Measurements from ENCODE around the gene BCL11A.

The BCL11A gene

GRCh38 chr2:60459851-60460250 is 93.6 kb downstream of the BCL11A start:
- no peak for DNase-seq

GRCh38 chr2:60456115-60456770 is 97.2 kb downstream of the BCL11A start:
- no peak for DNase-seq

- DNase-seq, result no peak
Measured at GRCh38 chr2:60453872-60454271, 99.6 kb downstream of the BCL11A start.

GRCh38 chr2:60453301-60453700 is 100.2 kb downstream of the BCL11A start:
- peak in 2 of 3 experiments; percentile 8 to 31 for DNase-seq

- DNase-seq, result no peak
Measured at GRCh38 chr2:60450488-60450887, 103.0 kb downstream of the BCL11A start.

GRCh38 chr2:60447943-60448342 is 105.5 kb downstream of the BCL11A start:
- no peak for DNase-seq

- DNase-seq, result no peak
Measured at GRCh38 chr2:60446413-60447267, 106.8 kb downstream of the BCL11A start.

DNA sequence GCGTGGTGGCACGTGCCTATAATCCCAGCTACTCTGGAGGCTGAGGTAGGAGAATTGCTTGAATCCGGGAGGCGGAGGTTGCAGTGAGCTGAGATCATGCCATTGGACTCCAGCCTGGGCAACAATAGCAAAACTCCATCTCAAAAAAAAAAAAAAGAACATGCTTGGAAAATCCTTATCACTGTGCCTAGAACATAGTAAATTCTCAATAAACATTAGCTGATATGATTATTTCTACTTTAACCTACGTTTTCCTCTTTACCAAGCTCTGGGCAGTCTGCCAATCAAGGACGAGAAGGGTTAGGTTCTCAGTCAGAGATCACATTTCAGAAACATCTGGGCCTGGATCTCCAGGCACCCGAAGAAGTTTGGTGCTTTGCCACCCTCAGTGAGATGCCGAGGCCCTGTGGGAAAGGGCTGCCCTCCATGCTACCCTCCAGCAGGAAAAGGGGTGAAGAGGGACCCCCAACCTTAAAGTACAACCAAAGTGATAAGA is 107.7 kb downstream of the BCL11A start:
- peak in 1 of 3 experiments; percentile 27 for DNase-seq

DNA sequence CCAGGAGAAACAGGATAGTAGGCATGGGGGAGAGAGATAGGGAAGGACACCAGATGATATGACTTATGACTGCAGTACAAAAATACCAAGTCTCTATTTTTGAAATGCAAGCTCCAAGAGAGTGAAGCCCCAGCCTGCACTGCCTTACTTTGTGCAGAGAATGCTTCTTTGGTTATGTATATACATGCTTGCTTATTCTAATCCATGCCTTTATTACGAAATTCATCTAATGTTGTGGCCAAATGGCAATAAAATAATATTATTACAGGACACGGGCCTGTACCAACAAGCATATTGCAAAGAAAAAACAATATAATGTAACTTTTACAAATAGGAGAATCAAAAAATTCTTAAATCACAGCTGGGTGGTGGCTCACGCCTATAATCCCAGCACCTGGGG is 110.8 kb downstream of the BCL11A start:
- DNase-seq, result no peak

DNA sequence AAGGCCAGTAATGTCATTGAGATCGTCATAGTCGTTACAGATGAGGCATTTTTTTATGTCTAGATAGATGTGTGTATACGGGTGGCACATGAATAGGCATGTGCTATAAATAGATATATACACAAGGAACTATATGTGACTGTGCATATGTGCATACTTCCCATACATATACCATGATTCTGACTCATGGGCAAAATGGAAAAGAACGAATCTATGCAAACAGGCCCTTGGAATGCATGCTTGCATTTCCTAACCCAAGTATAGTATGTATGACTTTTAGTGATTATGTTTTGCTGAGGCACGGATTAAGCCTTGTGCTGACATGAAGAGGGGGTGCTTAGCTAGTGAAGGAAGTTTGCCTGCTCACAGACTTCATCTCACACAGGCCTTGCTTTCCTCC is 111.7 kb downstream of the BCL11A start:
- no peak for DNase-seq

DNA sequence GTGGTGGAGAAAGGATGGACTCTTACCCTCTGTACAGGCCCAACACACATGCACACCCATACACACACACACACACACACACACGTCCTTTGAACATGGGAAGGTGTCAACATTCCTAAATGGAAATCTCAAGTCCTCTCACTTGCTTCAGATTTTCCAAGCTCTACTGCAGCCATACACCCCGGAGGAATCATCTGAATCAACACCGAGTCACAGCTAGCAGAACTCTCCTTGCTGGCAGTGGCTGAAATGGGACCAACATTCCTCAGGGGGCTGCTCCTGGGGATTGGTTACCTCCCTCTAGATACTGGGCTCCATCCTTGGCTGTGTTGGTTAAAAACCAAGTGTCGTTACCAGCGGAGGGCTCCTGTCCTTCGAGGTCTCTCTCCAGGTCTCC is 112.7 kb downstream of the BCL11A start:
- DNase-seq, result no peak

GRCh38 chr2:60440079-60440766 is 113.2 kb downstream of the BCL11A start:
- DNase-seq, result no peak

DNA sequence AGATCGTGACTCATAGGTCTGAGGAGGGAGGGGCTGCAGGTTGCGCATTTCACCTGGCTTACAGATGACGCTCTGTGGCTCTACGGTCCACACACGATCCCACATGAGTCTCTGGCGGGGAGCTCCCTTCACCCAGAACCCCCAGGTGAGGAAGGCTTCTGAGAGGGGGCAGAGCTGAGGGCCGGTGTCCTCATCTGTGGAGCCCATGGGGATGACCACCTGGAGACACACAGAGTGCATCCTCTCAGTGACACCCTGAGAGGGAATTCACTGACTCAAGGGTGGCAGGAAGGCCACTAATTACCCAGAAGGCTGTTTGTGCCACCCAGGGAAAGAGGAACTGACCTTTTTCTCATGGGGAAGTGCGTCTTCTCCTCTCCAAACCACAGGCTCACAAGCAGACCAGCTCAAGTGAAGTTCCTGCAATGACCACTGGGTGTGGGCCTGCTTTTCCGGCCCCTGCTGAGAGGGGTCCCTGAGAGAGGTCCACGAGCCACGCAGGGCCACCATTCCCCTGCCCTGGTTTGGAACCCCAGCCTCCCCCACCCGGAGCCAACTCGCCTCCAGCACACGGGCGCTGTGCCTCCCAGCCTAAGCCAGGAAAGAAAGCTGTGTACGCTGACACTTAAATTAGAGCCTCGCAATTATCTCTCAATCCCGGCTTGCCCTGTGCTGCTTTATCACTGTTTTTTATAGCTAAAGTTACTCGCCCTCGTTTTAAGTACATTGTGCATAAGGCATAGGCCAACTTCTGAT is 114.1 kb downstream of the BCL11A start:
- peak in 1 of 3 experiments; percentile 39 for DNase-seq

DNA sequence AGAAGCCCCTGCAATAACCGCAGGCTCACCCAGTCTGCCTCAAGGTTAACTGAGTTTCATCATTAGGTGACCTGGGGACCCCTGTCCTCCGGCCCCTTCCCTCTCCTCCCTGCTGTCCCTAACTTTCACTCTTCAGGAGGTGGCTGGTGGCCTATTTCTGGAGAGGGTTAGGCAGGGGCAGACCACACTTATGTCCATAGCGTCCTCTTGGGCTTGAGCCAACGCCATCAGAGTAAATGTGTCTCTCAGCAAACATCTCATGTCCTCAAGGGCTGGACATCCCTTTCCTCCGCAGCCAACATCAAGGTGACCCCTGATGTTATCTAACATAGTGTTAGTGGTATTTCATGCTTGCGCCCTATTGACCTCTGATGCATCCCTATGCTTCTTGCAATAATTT is 114.8 kb downstream of the BCL11A start:
- DNase-seq, result no peak

- no peak for DNase-seq
Measured at GRCh38 chr2:60438131-60438530, 115.3 kb downstream of the BCL11A start.

- no peak for DNase-seq
Measured at GRCh38 chr2:60437080-60437696, 116.3 kb downstream of the BCL11A start.

DNA sequence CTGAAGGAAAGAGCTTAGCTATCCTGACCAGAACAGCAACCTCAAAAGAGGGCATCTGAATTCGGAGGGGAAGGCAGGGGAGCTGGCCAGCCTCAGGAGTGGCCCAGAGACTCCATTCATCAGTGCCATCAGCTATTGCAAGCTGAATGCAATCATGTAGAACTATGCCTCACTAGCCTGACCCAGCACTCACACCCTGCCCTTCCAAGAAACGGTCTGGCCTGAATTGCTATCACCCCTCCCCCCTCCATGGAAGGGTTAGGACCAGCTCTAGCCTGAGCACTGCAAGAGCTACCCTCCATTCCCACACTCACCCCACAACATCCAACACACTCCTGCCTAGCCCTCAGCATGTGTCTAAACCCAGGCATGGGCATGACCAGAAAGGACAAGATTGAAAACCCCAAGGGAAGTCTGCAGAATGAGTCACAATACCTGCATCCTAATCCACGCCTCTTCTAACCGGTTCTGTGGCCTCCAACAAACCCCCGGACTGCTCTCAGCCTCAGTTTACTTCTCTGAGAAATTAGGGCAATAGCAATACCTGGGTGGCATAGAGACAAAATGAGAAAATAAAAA is 120.3 kb downstream of the BCL11A start:
- DNase-seq, result no peak

GRCh38 chr2:60432035-60432601 is 121.3 kb downstream of the BCL11A start:
- DNase-seq, result no peak

- no peak for DNase-seq
Measured at GRCh38 chr2:60429681-60430080, 123.8 kb downstream of the BCL11A start.

GRCh38 chr2:60426880-60427279 is 126.6 kb downstream of the BCL11A start:
- DNase-seq, result no peak

- DNase-seq, result no peak
Measured at GRCh38 chr2:60426341-60426740, 127.1 kb downstream of the BCL11A start.

- DNase-seq, result no peak
Measured at GRCh38 chr2:60424233-60424632, 129.2 kb downstream of the BCL11A start.
